Endodermal cell (in vitro differentiated cells): Measurements from ENCODE around the gene CDCA3. TPM values are rescaled to one million over a fixed set of nuclear protein-coding genes. Genes with fewer than 3 reads are reported as not detected.

ENCODE experiments used
- DNase-seq: peaks from one replicate; pipeline ENCODE4 v3.0.0-alpha.2; 2017
- H3K27ac ChIP-seq: 2 replicates; pipeline ENCODE4 v1.5.1; 2013; ENCODE audit warnings: mild to moderate bottlenecking, low read depth, low read length, moderate library complexity
- H3K27me3 ChIP-seq: 2 replicates; pipeline ENCODE4 v1.6.1; 2013; ENCODE audit warnings: mild to moderate bottlenecking, low read length, moderate library complexity; ENCODE audit not compliant: insufficient read depth, control insufficient read depth, poor library complexity, severe bottlenecking
- H3K36me3 ChIP-seq: 2 replicates; pipeline ENCODE4 v1.7.0; 2013; ENCODE audit warnings: mild to moderate bottlenecking, low read length, moderate library complexity; ENCODE audit not compliant: control insufficient read depth, insufficient read depth
- H3K4me1 ChIP-seq: one replicate; pipeline ENCODE4 v1.7.0; 2013; ENCODE audit warnings: low read length; ENCODE audit not compliant: control insufficient read depth, insufficient read depth
- H3K4me3 ChIP-seq: 2 replicates; pipeline ENCODE4 v1.5.1; 2013; ENCODE audit warnings: mild to moderate bottlenecking, low read length, moderate library complexity
- H3K9ac ChIP-seq: 2 replicates; pipeline ENCODE4 v1.6.1; 2013; ENCODE audit warnings: mild to moderate bottlenecking, low read length, moderate library complexity; ENCODE audit not compliant: poor library complexity, severe bottlenecking; ENCODE audit errors: extremely low read depth
- H3K9me3 ChIP-seq: 2 replicates; pipeline ENCODE4 v1.6.1; 2013; ENCODE audit warnings: mild to moderate bottlenecking, low read length, moderate library complexity; ENCODE audit not compliant: control insufficient read depth
- H3K27ac Mint-ChIP-seq: 2 replicates; pipeline ENCODE4 v1.8.0; 2020; ENCODE audit warnings: mixed read lengths
- H3K27me3 Mint-ChIP-seq: 2 replicates; pipeline ENCODE4 v1.8.0; 2021; ENCODE audit warnings: mild to moderate bottlenecking, mixed read lengths; ENCODE audit not compliant: insufficient read depth
- H3K36me3 Mint-ChIP-seq: 2 replicates; pipeline ENCODE4 v1.8.0; 2020; ENCODE audit warnings: low read depth, mixed read lengths
- H3K4me1 Mint-ChIP-seq: 2 replicates; pipeline ENCODE4 v1.8.0; 2020; ENCODE audit warnings: mixed read lengths
- H3K4me3 Mint-ChIP-seq: 2 replicates; pipeline ENCODE4 v1.8.0; 2020; ENCODE audit warnings: mild to moderate bottlenecking, moderate library complexity, mixed read lengths
- H3K9me3 Mint-ChIP-seq: 2 replicates; pipeline ENCODE4 v1.8.0; 2020; ENCODE audit warnings: mild to moderate bottlenecking, mixed read lengths
- WGBS, 2 experiments: methylation state at CpG; one replicate each; pipeline versions ENCODE4 v1.1.5 to v1.1.7; 2013; ENCODE audit warnings: missing lambda C conversion rate in 2 of 2, mixed read lengths in 1 of 2; ENCODE audit not compliant: insufficient coverage in 1 of 2, insufficient read length in 1 of 2; 5-methylcytosine and 5-hydroxymethylcytosine counted together
- total RNA-seq, 2 donors: library from RNA; stranded (reverse); fragmentation: NEBNext Ultra II Directional in 1 of 2; extraction: Animal tissue kit (Norgen Biotek cat#: 25700) in 1 of 2; gene quantifications; 2 replicates in 1 of 2; 3 replicates in 1 of 2; pipeline ENCODE4 v1.2.1, GENCODE V29; 2021
- TF ChIP-seq, protein P1 (sequence below): fragments of 200-600 bp; sonication (generic); conservative IDR thresholded peaks from 2 replicates; pipeline ENCODE4 v1.5.0; 2021; ENCODE audit warnings: antibody characterized with exemption, mild to moderate bottlenecking

The CDCA3 gene
- total RNA-seq, 2 donors from 2014 or later: 53.1 to 63.9 TPM

DNA sequence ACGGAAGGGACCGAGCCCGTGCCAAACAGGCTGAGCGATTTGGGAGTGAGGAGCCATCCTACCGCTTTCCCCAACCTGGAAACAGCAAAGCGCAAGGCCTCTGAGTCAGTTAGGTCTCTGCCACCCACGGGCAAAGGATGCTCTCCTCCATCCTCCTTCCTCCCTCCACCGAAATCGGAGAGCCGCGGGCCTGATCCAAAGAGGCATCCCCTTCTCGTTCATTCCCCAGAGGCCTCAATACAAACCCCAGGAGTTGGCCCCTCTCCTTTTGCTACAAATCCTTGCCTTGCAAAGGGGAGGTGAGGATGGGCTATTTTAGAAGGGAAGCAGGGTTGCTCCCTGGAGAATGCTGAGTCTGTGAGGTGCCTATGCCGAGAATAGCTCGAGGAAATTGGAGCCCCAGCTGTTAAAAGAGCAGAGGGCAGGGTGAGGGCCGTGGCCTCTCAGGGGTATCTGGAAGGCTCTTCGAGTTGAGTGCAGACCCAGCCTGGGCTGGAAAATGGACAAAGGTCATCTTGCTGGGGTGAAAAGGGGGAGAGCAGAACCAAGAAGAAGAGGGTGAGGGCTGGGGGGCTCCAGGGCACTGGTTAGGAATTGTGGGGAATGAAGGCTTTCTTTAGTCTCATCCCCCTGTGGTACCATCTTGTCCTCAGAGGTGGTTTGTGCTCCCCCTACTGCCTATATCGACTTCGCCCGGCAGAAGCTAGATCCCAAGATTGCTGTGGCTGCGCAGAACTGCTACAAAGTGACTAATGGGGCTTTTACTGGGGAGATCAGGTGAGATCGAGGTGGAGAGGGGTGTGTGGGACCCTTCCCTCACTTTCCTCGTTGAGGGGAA lies 17.3 kb upstream of the CDCA3 start:
- peaks cover 57% of the 10 kb centered on the region for H3K4me1 Mint-ChIP-seq
- H3K27me3 Mint-ChIP-seq: no peaks in the 10 kb centered on the region
- H3K27ac Mint-ChIP-seq: peak overlapping the region; percentile 93
- Histone ChIP-seq H3K4me1 (peaks cover 8% of the 10 kb centered on the region), H3K9ac (peak overlapping the region; percentile 77), H3K36me3 (peaks cover 45% of the 10 kb centered on the region), H3K4me3 (peak overlapping the region; percentile 99), H3K27ac (peak overlapping the region; percentile 47), H3K27me3 (no peaks in the 10 kb centered on the region), H3K9me3 (no peaks in the 10 kb centered on the region)
- H3K4me3 Mint-ChIP-seq: peak overlapping the region; percentile 95
- DNase-seq: peak; percentile 65
- TF ChIP-seq, protein P1, sequence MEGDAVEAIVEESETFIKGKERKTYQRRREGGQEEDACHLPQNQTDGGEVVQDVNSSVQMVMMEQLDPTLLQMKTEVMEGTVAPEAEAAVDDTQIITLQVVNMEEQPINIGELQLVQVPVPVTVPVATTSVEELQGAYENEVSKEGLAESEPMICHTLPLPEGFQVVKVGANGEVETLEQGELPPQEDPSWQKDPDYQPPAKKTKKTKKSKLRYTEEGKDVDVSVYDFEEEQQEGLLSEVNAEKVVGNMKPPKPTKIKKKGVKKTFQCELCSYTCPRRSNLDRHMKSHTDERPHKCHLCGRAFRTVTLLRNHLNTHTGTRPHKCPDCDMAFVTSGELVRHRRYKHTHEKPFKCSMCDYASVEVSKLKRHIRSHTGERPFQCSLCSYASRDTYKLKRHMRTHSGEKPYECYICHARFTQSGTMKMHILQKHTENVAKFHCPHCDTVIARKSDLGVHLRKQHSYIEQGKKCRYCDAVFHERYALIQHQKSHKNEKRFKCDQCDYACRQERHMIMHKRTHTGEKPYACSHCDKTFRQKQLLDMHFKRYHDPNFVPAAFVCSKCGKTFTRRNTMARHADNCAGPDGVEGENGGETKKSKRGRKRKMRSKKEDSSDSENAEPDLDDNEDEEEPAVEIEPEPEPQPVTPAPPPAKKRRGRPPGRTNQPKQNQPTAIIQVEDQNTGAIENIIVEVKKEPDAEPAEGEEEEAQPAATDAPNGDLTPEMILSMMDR: no peak
- H3K36me3 Mint-ChIP-seq: peaks cover 61% of the 10 kb centered on the region
- no peaks in the 10 kb centered on the region for H3K9me3 Mint-ChIP-seq
- 8 to 10% methylated on average over 6 to 22 of the region's 22 CpGs for WGBS, 2 experiments

DNA sequence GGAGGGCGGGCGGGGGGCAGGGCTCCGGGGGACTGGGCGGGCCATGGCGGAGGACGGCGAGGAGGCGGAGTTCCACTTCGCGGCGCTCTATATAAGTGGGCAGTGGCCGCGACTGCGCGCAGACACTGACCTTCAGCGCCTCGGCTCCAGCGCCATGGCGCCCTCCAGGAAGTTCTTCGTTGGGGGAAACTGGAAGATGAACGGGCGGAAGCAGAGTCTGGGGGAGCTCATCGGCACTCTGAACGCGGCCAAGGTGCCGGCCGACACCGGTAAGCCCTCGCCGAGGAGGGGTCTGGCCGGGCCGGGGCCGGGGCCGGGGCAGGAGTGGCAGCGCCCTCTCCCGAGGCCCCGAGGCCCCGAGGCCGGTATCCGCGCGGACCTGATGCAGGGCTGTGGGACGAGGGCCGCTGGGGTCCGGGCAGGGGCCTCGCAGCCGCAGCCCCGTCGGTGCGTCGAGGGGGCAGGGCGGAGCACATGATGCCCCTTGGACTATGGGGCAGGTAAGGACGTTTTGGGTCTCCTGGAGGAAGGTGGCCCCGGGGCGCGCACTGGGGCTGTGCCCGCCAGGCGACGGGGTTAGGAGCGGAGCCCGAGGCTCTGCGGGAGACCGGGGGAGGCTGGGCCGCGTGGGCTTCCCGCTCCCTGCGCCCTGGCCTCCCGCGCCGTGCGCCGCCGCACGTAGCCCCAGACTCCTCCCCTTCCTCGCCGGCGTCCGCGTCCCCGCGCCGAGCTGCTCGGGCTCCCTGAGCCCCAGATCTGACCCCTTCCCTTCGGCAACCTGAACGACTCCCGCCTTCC lies 16.5 kb upstream of the CDCA3 start, which contains the start of gene TPI1:
TPI1 (plus strand) TSS at position 119 of the 798 bp plus-strand sequence; CDS start at position 155, 36 bp downstream.
- Histone ChIP-seq H3K9ac (peak within 1 kb of the TSS; percentile 77), H3K4me3 (peak within 1 kb of the TSS; percentile 99), H3K4me1 (peaks cover 8% of the 10 kb centered on the region), H3K27ac (peak within 1 kb of the TSS; percentile 68), H3K9me3 (no peaks in the 10 kb centered on the region), H3K27me3 (no peaks in the 10 kb centered on the region), H3K36me3 (peaks cover 53% of the 10 kb centered on the region)
- Mint-ChIP-seq H3K27me3 (no peaks in the 10 kb centered on the region), H3K4me1 (peaks cover 57% of the 10 kb centered on the region), H3K36me3 (peaks cover 68% of the 10 kb centered on the region), H3K4me3 (peak within 1 kb of the TSS; percentile 95), H3K27ac (peak within 1 kb of the TSS; percentile 96), H3K9me3 (no peaks in the 10 kb centered on the region)
- TF ChIP-seq, protein P1: no peak
- DNase-seq: peak; percentile 96
- WGBS, 2 experiments: 0% methylated on average over 18 to 84 of the region's 86 CpGs

DNA sequence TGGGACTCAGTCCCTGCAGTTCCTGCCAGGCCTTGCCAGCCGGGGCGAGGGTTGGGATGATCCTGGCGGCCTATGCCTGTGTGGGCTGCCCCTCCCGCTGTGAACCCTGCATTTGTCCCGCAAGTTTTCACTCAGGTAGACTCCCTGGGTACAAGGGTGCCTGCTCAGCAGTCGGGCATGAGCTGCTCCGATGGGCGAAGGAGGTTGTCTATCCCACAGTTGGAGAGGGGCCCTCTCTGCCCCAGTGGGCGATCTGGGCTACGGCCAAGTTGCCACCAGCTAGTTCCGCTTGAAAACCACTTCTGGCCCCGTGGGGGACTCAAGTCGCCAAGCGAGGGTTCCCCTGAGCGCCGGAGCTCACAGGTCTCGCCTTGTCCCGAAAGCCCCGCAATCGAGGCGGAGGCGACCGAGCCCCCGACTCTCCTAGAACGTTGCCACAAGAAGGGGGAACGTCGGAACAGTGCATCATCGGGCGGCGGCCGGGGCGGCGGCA lies 15.9 kb upstream of the CDCA3 start:
- H3K36me3 ChIP-seq: peaks cover 56% of the 10 kb centered on the region
- H3K9ac ChIP-seq: peak overlapping the region; percentile 30
- peaks cover 70% of the 10 kb centered on the region for H3K36me3 Mint-ChIP-seq
- H3K9me3 Mint-ChIP-seq: no peaks in the 10 kb centered on the region
- H3K27me3 Mint-ChIP-seq: no peaks in the 10 kb centered on the region
- no peaks in the 10 kb centered on the region for H3K27me3 ChIP-seq
- peak overlapping the region; percentile 96 for H3K27ac Mint-ChIP-seq
- no peak overlapping the region for H3K27ac ChIP-seq
- H3K4me3 ChIP-seq: peak overlapping the region; percentile 73
- no peak for DNase-seq
- TF ChIP-seq, protein P1: peak; percentile 13
- no peaks in the 10 kb centered on the region for H3K9me3 ChIP-seq
- H3K4me1 ChIP-seq: peaks cover 8% of the 10 kb centered on the region
- peak overlapping the region; percentile 95 for H3K4me3 Mint-ChIP-seq
- peaks cover 53% of the 10 kb centered on the region for H3K4me1 Mint-ChIP-seq
- whole genome bisulfite sequencing, 2 experiments: 10 to 42% methylated on average over 10 to 33 of the region's 33 CpGs
